Measurements from ENCODE around the gene IKZF3. TPM values are rescaled to one million over a fixed set of nuclear protein-coding genes. Genes with fewer than 3 reads are reported as not detected.
"Not testable (repeated sequence)": the region's sequence is repeated elsewhere in the genome, so short reads cannot be mapped to it uniquely, and the experiment has no call there.

Gene IKZF3
- total RNA-seq, 1 donor from 2014 or later = 0.52 TPM

- no peak overlapping the region for H3K27ac ChIP-seq (ENCODE audit: low read depth, low read length)
- H3K9me3 ChIP-seq (ENCODE audit: control insufficient read depth in 3 of 3, low read length in 3 of 3) = no peaks in the 10 kb centered on the region
- peaks cover 13 to 17% (median 13%) of the 10 kb centered on the region in 3 donors for H3K4me1 ChIP-seq (ENCODE audit: control insufficient read depth in 3 of 3, insufficient read depth in 3 of 3, low read length in 3 of 3)
- H3K9ac ChIP-seq (ENCODE audit: low read depth in 1 of 3, low read length in 3 of 3) = peak overlapping the region in 1 of 3 donors; percentile 32
- peaks cover 40 to 66% (median 49%) of the 10 kb centered on the region in 3 donors for H3K36me3 ChIP-seq (ENCODE audit: control insufficient read depth in 3 of 3, insufficient read depth in 3 of 3, low read length in 3 of 3)
- H3K4me3 ChIP-seq (ENCODE audit: low read length in 3 of 3) = no peak overlapping the region
- H3K27me3 ChIP-seq (ENCODE audit: control insufficient read depth in 3 of 3, insufficient read depth in 3 of 3, low read length in 3 of 3) = no peaks in the 10 kb centered on the region
Observed at GRCh38 chr17:39715375-39716072, 148.6 kb downstream of the IKZF3 start.

- no peak overlapping the region for H3K27ac ChIP-seq (ENCODE audit: low read depth, low read length)
- no peak overlapping the region for H3K4me3 ChIP-seq (ENCODE audit: low read length in 3 of 3)
- H3K4me1 ChIP-seq (ENCODE audit: control insufficient read depth in 3 of 3, insufficient read depth in 3 of 3, low read length in 3 of 3) = peaks cover 13 to 17% (median 13%) of the 10 kb centered on the region in 3 donors
- H3K9ac ChIP-seq (ENCODE audit: low read depth in 1 of 3, low read length in 3 of 3) = no peak overlapping the region
- H3K27me3 ChIP-seq (ENCODE audit: control insufficient read depth in 3 of 3, insufficient read depth in 3 of 3, low read length in 3 of 3) = no peaks in the 10 kb centered on the region
- H3K9me3 ChIP-seq (ENCODE audit: control insufficient read depth in 3 of 3, low read length in 3 of 3) = no peaks in the 10 kb centered on the region
- H3K36me3 ChIP-seq (ENCODE audit: control insufficient read depth in 3 of 3, insufficient read depth in 3 of 3, low read length in 3 of 3) = peaks cover 45 to 67% (median 52%) of the 10 kb centered on the region in 3 donors
Observed at GRCh38 chr17:39714234-39714633, 149.9 kb downstream of the IKZF3 start.

DNA sequence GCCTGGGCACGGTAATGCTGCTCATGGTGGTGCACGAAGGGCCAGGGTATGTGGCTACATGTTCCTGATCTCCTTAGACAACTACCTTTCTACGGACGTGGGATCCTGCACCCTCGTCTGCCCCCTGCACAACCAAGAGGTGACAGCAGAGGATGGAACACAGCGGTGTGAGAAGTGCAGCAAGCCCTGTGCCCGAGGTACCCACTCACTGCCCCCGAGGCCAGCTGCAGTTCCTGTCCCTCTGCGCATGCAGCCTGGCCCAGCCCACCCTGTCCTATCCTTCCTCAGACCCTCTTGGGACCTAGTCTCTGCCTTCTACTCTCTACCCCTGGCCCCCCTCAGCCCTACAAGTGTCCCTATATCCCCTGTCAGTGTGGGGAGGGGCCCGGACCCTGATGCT lies 152.3 kb downstream of the IKZF3 start:
- H3K4me1 ChIP-seq (ENCODE audit: control insufficient read depth in 3 of 3, insufficient read depth in 3 of 3, low read length in 3 of 3) = peaks cover 6 to 20% (median 10%) of the 10 kb centered on the region in 3 donors
- H3K27ac ChIP-seq (ENCODE audit: low read depth, low read length) = no peak overlapping the region
- H3K9me3 ChIP-seq (ENCODE audit: control insufficient read depth in 3 of 3, low read length in 3 of 3) = no peaks in the 10 kb centered on the region
- no peak overlapping the region for H3K4me3 ChIP-seq (ENCODE audit: low read length in 3 of 3)
- H3K36me3 ChIP-seq (ENCODE audit: control insufficient read depth in 3 of 3, insufficient read depth in 3 of 3, low read length in 3 of 3) = peaks cover 58 to 72% (median 66%) of the 10 kb centered on the region in 3 donors
- H3K27me3 ChIP-seq (ENCODE audit: control insufficient read depth in 3 of 3, insufficient read depth in 3 of 3, low read length in 3 of 3) = no peaks in the 10 kb centered on the region
- no peak overlapping the region for H3K9ac ChIP-seq (ENCODE audit: low read depth in 1 of 3, low read length in 3 of 3)

- H3K4me1 ChIP-seq (ENCODE audit: control insufficient read depth in 3 of 3, insufficient read depth in 3 of 3, low read length in 3 of 3) = peaks cover 4 to 20% (median 10%) of the 10 kb centered on the region in 3 donors
- H3K36me3 ChIP-seq (ENCODE audit: control insufficient read depth in 3 of 3, insufficient read depth in 3 of 3, low read length in 3 of 3) = peaks cover 55 to 66% (median 65%) of the 10 kb centered on the region in 3 donors
Observed at GRCh38 chr17:39711071-39711470, 153.0 kb downstream of the IKZF3 start.

GRCh38 chr17:39709998-39710964 lies 153.8 kb downstream of the IKZF3 start:
- Histone ChIP-seq H3K9ac (ENCODE audit: low read depth in 1 of 3, low read length in 3 of 3) (no peak overlapping the region), H3K27me3 (ENCODE audit: control insufficient read depth in 3 of 3, insufficient read depth in 3 of 3, low read length in 3 of 3) (no peaks in the 10 kb centered on the region), H3K4me1 (ENCODE audit: control insufficient read depth in 3 of 3, insufficient read depth in 3 of 3, low read length in 3 of 3) (peaks cover 12 to 24% (median 17%) of the 10 kb centered on the region in 3 donors), H3K9me3 (ENCODE audit: control insufficient read depth in 3 of 3, low read length in 3 of 3) (no peaks in the 10 kb centered on the region), H3K36me3 (ENCODE audit: control insufficient read depth in 3 of 3, insufficient read depth in 3 of 3, low read length in 3 of 3) (peaks cover 51 to 59% (median 57%) of the 10 kb centered on the region in 3 donors), H3K27ac (ENCODE audit: low read depth, low read length) (no peak overlapping the region), H3K4me3 (ENCODE audit: low read length in 3 of 3) (no peak overlapping the region)

More at GRCh38 chr17:39711071-39711470, 153.0 kb downstream of the IKZF3 start:
- H3K27ac ChIP-seq (ENCODE audit: low read depth, low read length); H3K4me3 ChIP-seq (ENCODE audit: low read length in 3 of 3); H3K9ac ChIP-seq (ENCODE audit: low read depth in 1 of 3, low read length in 3 of 3); H3K9me3 ChIP-seq (ENCODE audit: control insufficient read depth in 3 of 3, low read length in 3 of 3); H3K27me3 ChIP-seq (ENCODE audit: control insufficient read depth in 3 of 3, insufficient read depth in 3 of 3, low read length in 3 of 3): not testable (repeated sequence)

GRCh38 chr17:39709319-39709997 lies 154.7 kb downstream of the IKZF3 start:
- peaks cover 47 to 55% (median 54%) of the 10 kb centered on the region in 3 donors for H3K36me3 ChIP-seq (ENCODE audit: control insufficient read depth in 3 of 3, insufficient read depth in 3 of 3, low read length in 3 of 3)
- no peak overlapping the region for H3K27ac ChIP-seq (ENCODE audit: low read depth, low read length)
- H3K27me3 ChIP-seq (ENCODE audit: control insufficient read depth in 3 of 3, insufficient read depth in 3 of 3, low read length in 3 of 3) = no peaks in the 10 kb centered on the region

More at GRCh38 chr17:39709319-39709997, 154.7 kb downstream of the IKZF3 start:
- Histone ChIP-seq H3K9me3 (ENCODE audit: control insufficient read depth in 3 of 3, low read length in 3 of 3) (no peaks in the 10 kb centered on the region), H3K9ac (ENCODE audit: low read depth in 1 of 3, low read length in 3 of 3) (no peak overlapping the region), H3K4me3 (ENCODE audit: low read length in 3 of 3) (no peak overlapping the region), H3K4me1 (ENCODE audit: control insufficient read depth in 3 of 3, insufficient read depth in 3 of 3, low read length in 3 of 3) (peaks cover 20 to 32% (median 25%) of the 10 kb centered on the region in 3 donors)

Small RNA genes lying within 50 kb of the gene (small RNA-seq; reads per million reads assigned to genes)
- gene AC090844.1 (not detected), gene MIR4728 (0.28 reads per million, percentile 25 among the genes with 10 or more reads in this experiment)

Other genes with a start within 250 kb of the IKZF3 start
- gene PPP1R1B, start 237.4 kb downstream of the IKZF3 start, total RNA-seq = 3.1 TPM
- gene STARD3, start 227.2 kb downstream of the IKZF3 start, total RNA-seq = 11.5 TPM
- gene TCAP, start 199.0 kb downstream of the IKZF3 start, total RNA-seq = 78.8 TPM
- gene PNMT, start 195.9 kb downstream of the IKZF3 start, total RNA-seq = 0.52 TPM
- 7.3 TPM for gene PGAP3, start 176.3 kb downstream of the IKZF3 start, total RNA-seq
- gene ERBB2, start 164.2 kb downstream of the IKZF3 start, total RNA-seq = 69.9 TPM
- gene MIEN1, start 133.8 kb downstream of the IKZF3 start, total RNA-seq = 6.3 TPM
- gene GRB7, start 126.4 kb downstream of the IKZF3 start, total RNA-seq = not detected
- not detected for gene ZPBP2, start 3.9 kb upstream of the IKZF3 start, total RNA-seq
- 8.9 TPM for gene GSDMB, start 54.3 kb upstream of the IKZF3 start, total RNA-seq
- gene ORMDL3, start 63.3 kb upstream of the IKZF3 start, total RNA-seq = 37.1 TPM
- not detected for gene LRRC3C, start 63.4 kb upstream of the IKZF3 start, total RNA-seq
- gene GSDMA, start 98.7 kb upstream of the IKZF3 start, total RNA-seq = not detected
- gene PSMD3, start 116.5 kb upstream of the IKZF3 start, total RNA-seq = 56.4 TPM
- gene CSF3, start 151.1 kb upstream of the IKZF3 start, total RNA-seq = 0.52 TPM
- gene MED24, start 190.1 kb upstream of the IKZF3 start, total RNA-seq = 25.6 TPM
- gene THRA, start 198.7 kb upstream of the IKZF3 start, total RNA-seq = 30.8 TPM
- gene NR1D1, start 236.3 kb upstream of the IKZF3 start, total RNA-seq = 1.0 TPM

Measured in skeletal muscle tissue (tissue), 5 donors.